ENCODE data around the gene FGF7. TPM values are rescaled to one million over a fixed set of nuclear protein-coding genes. Genes with fewer than 3 reads are reported as not detected.
"Not testable (repeated sequence)": the region's sequence is repeated elsewhere in the genome, so short reads cannot be mapped to it uniquely, and the experiment has no call there.

The FGF7 gene
- total RNA-seq, 2 donors from 2014 or later, result 3.7 to 13.3 TPM

- Histone ChIP-seq H3K36me3 (no peaks in the 10 kb centered on the region), H3K27me3 (no peaks in the 10 kb centered on the region), H3K4me1 (no peaks in the 10 kb centered on the region), H3K9me3 (no peaks in the 10 kb centered on the region), H3K27ac (no peak overlapping the region), H3K4me3 (no peak overlapping the region), H3K9ac (ENCODE audit: low read depth in 2 of 2, low read length in 2 of 2) (no peak overlapping the region)
- no peak for DNase-seq
- intact Hi-C loops (cut with DNase I), result no loop called here
- TF ChIP-seq CTCF (IDR thresholded peaks at IDR 0.05), result no peak
Measured at GRCh38 chr15:49507261-49507660, 84.2 kb downstream of the FGF7 start.

- intact Hi-C loops (cut with DNase I); DNase-seq; H3K9me3 ChIP-seq; H3K27me3 ChIP-seq; H3K36me3 ChIP-seq; H3K9ac ChIP-seq (ENCODE audit: low read depth in 2 of 2, low read length in 2 of 2); H3K27ac ChIP-seq; H3K4me1 ChIP-seq; H3K4me3 ChIP-seq: not testable (repeated sequence)
Measured at GRCh38 chr15:49512739-49513138, 89.7 kb downstream of the FGF7 start.

- H3K27me3 ChIP-seq, result no peaks in the 10 kb centered on the region
- H3K4me3 ChIP-seq, result no peak overlapping the region
- intact Hi-C loops (cut with DNase I), result no loop called here
- H3K4me1 ChIP-seq, result no peaks in the 10 kb centered on the region
- TF ChIP-seq CTCF (IDR thresholded peaks at IDR 0.05), result no peak
- H3K9ac ChIP-seq (ENCODE audit: low read depth in 2 of 2, low read length in 2 of 2), result no peak overlapping the region
- no peak overlapping the region for H3K27ac ChIP-seq
- no peaks in the 10 kb centered on the region for H3K9me3 ChIP-seq
- H3K36me3 ChIP-seq, result no peaks in the 10 kb centered on the region
- DNase-seq, result no peak
Measured at GRCh38 chr15:49521802-49522201, 98.8 kb downstream of the FGF7 start.

DNA sequence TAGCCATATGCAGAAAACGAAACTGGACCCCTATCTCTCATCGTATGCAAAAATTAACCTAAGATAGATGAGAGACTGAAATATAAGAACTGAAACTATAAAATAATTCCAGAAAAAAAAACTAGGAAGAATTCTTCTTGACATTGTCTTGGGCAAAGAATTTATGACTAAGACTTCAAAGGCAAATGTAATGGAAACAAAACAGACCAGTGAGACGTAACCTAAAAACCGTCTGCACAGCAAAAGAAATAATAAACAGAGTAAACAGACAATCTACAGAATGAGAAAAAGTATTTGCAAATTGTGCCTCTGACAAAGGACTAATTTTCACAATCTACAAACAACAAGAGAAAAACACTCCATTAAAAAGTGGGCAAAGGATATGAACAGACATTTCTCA lies 105.2 kb downstream of the FGF7 start:
- no peak overlapping the region for H3K4me3 ChIP-seq
- H3K4me1 ChIP-seq, result no peaks in the 10 kb centered on the region
- no peak for DNase-seq

GRCh38 chr15:49530092-49530491 lies 107.0 kb downstream of the FGF7 start:
- Histone ChIP-seq H3K36me3 (no peaks in the 10 kb centered on the region), H3K9ac (ENCODE audit: low read depth in 2 of 2, low read length in 2 of 2) (no peak overlapping the region), H3K9me3 (no peaks in the 10 kb centered on the region), H3K4me3 (no peak overlapping the region), H3K4me1 (no peaks in the 10 kb centered on the region), H3K27ac (no peak overlapping the region), H3K27me3 (no peaks in the 10 kb centered on the region)
- intact Hi-C loops (cut with DNase I), result no loop called here
- no peak for TF ChIP-seq CTCF (IDR thresholded peaks at IDR 0.05)
- DNase-seq, result no peak

More for the DNA sequence above, 105.2 kb downstream of the FGF7 start:
- intact Hi-C loops (cut with DNase I), result no loop called here
- no peaks in the 10 kb centered on the region for H3K9me3 ChIP-seq
- H3K9ac ChIP-seq (ENCODE audit: low read depth in 2 of 2, low read length in 2 of 2), result no peak overlapping the region
- no peaks in the 10 kb centered on the region for H3K27me3 ChIP-seq
- H3K27ac ChIP-seq, result no peak overlapping the region
- no peaks in the 10 kb centered on the region for H3K36me3 ChIP-seq
- TF ChIP-seq CTCF (IDR thresholded peaks at IDR 0.05), result no peak

Other genes with a start within 250 kb of the FGF7 start
- gene FAM227B, start 197.6 kb downstream of the FGF7 start, total RNA-seq, result 1 to 10 TPM; 1.0 to 2.3 TPM
- 10 to 100 TPM; 18.4 to 18.7 TPM for gene DTWD1, start 197.8 kb downstream of the FGF7 start, total RNA-seq

Measured in colonic mucosa (tissue), 4 donors.